ENCODE data around the gene CEP95. TPM values are rescaled to one million over a fixed set of nuclear protein-coding genes. Genes with fewer than 3 reads are reported as not detected.
"Not testable (repeated sequence)": the region's sequence is repeated elsewhere in the genome, so short reads cannot be mapped to it uniquely, and the experiment has no call there.

Gene CEP95
- total RNA-seq, 6 experiments from 2014 or later: 9.0 to 13.0 (median 11.5) TPM

GRCh38 chr17:64572682-64573154 is 65.9 kb downstream of the CEP95 start:
- Mint-ChIP-seq H3K36me3 (ENCODE audit: low read depth) (peaks cover 19% of the 10 kb centered on the region), H3K27ac (peak overlapping the region; percentile 91), H3K9me3 (no peaks in the 10 kb centered on the region; the same call in 1 of the 2 replicates), H3K4me3 (peak overlapping the region; percentile 62), H3K4me1 (ENCODE audit: low read depth) (peaks cover 35% of the 10 kb centered on the region), H3K27me3 (ENCODE audit: insufficient read depth) (peaks cover 16% of the 10 kb centered on the region)
- TF ChIP-seq, protein P1, sequence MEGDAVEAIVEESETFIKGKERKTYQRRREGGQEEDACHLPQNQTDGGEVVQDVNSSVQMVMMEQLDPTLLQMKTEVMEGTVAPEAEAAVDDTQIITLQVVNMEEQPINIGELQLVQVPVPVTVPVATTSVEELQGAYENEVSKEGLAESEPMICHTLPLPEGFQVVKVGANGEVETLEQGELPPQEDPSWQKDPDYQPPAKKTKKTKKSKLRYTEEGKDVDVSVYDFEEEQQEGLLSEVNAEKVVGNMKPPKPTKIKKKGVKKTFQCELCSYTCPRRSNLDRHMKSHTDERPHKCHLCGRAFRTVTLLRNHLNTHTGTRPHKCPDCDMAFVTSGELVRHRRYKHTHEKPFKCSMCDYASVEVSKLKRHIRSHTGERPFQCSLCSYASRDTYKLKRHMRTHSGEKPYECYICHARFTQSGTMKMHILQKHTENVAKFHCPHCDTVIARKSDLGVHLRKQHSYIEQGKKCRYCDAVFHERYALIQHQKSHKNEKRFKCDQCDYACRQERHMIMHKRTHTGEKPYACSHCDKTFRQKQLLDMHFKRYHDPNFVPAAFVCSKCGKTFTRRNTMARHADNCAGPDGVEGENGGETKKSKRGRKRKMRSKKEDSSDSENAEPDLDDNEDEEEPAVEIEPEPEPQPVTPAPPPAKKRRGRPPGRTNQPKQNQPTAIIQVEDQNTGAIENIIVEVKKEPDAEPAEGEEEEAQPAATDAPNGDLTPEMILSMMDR (IDR thresholded peaks at IDR 0.05): no peak
- peak; percentile 80 for DNase-seq

DNA sequence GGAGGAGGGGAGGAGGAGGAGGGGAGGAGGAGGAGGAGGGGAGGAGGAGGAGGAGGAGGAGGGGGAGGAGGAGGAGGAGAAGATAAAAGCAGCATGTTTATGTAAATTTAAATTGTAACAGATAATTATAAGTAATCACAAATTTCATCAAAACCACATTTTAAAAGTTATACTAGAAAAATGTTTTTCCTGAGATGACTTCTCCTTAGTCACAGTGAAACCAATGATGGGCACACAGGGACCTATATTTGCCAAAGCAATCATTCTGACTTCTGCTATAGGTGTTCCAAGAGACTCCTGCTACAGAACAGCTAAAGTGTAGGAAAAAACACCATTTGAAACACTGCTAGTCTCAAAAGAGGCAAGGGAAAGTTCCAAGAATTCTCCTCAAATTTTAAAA is 66.4 kb downstream of the CEP95 start:
- H3K9me3 Mint-ChIP-seq: no peaks in the 10 kb centered on the region; the same call in 1 of the 2 replicates
- H3K27ac Mint-ChIP-seq: peak overlapping the region; percentile 78
- H3K4me1 Mint-ChIP-seq (ENCODE audit: low read depth): peaks cover 35% of the 10 kb centered on the region

DNA sequence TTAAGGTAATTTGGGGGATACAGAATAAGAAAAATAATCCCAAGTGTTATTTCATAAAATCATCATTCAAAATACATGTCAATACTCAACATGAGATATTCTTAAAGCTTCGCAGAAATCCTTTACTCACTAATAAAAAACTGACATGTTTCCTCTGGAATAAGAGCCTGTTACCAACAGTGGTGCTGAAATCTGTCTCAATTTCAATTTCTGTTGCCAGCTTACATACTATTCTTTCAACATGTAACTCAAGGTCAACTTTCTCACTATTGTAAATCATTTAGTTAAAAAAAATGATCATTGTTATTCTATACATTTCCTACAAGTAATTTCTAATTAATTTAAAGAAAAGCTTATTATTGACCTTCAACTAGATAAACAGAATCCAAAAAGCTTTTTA is 67.9 kb downstream of the CEP95 start:
- Mint-ChIP-seq H3K4me3 (no peak overlapping the region), H3K36me3 (ENCODE audit: low read depth) (peaks cover 19% of the 10 kb centered on the region), H3K9me3 (no peaks in the 10 kb centered on the region; the same call in 1 of the 2 replicates), H3K27ac (peak overlapping the region; percentile 36; the same call in 1 of the 2 replicates), H3K4me1 (ENCODE audit: low read depth) (peaks cover 43% of the 10 kb centered on the region), H3K27me3 (ENCODE audit: insufficient read depth) (peaks cover 6% of the 10 kb centered on the region)
- TF ChIP-seq, protein P1 (IDR thresholded peaks at IDR 0.05): no peak
- no peak for DNase-seq

More for the DNA sequence above, 66.4 kb downstream of the CEP95 start:
- Mint-ChIP-seq H3K4me3 (peak overlapping the region; percentile 48; the same call in 1 of the 2 replicates), H3K27me3 (ENCODE audit: insufficient read depth) (peaks cover 14% of the 10 kb centered on the region), H3K36me3 (ENCODE audit: low read depth) (peaks cover 19% of the 10 kb centered on the region)
- peak; percentile 35 for DNase-seq
- TF ChIP-seq, protein P1 (IDR thresholded peaks at IDR 0.05): no peak

DNA sequence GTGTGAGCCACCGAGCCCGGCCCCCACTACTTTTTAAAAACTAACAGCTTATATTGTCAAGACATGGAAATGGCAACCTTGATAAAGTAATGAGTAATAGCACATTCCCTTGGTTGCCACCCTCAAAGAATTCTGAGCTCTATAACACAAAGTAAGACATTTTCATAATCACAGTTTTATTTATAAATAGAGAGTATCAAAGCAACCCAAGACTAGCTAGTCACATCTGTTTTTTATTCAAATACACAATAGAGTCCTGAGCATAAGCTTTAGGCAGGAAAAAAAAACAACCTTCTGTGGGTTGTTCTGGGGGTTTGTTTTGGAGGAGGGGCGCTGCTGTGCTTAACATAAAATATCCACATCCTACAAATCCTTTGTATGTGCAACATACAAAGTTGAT is 68.7 kb downstream of the CEP95 start:
- H3K27me3 Mint-ChIP-seq (ENCODE audit: insufficient read depth): peaks cover 6% of the 10 kb centered on the region
- DNase-seq: no peak
- TF ChIP-seq, protein P1 (IDR thresholded peaks at IDR 0.05): no peak
- H3K9me3 Mint-ChIP-seq: no peaks in the 10 kb centered on the region; the same call in 1 of the 2 replicates
- H3K27ac Mint-ChIP-seq: peak overlapping the region; percentile 38; the same call in 1 of the 2 replicates
- H3K36me3 Mint-ChIP-seq (ENCODE audit: low read depth): peaks cover 22% of the 10 kb centered on the region
- peaks cover 51% of the 10 kb centered on the region for H3K4me1 Mint-ChIP-seq (ENCODE audit: low read depth)
- H3K4me3 Mint-ChIP-seq: no peak overlapping the region

DNA sequence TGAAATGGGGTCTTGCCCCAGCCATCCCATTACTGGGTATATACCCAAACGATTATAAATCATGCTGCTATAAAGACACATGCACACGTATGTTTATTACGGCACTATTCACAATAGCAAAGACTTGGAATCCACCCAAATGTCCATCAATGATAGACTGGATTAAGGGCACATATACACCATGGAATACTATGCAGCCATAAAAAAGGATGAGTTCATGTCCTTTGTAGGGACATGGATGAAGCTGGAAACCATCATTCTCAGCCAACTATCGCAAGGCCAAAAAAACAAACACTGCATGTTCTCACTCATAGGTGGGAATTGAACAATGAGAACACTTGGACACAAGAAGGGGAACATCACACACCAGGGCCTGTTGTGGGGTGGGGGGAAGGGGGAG is 70.2 kb downstream of the CEP95 start:
- H3K4me3 Mint-ChIP-seq; DNase-seq; H3K9me3 Mint-ChIP-seq; H3K27me3 Mint-ChIP-seq (ENCODE audit: insufficient read depth): not testable (repeated sequence)
- Mint-ChIP-seq H3K27ac (peak overlapping the region; percentile 11; the same call in 1 of the 2 replicates), H3K36me3 (ENCODE audit: low read depth) (peaks cover 25% of the 10 kb centered on the region), H3K4me1 (ENCODE audit: low read depth) (peaks cover 55% of the 10 kb centered on the region)

GRCh38 chr17:64579917-64580316 is 73.1 kb downstream of the CEP95 start:
- no peaks in the 10 kb centered on the region for H3K9me3 Mint-ChIP-seq
- peaks cover 36% of the 10 kb centered on the region for H3K4me1 Mint-ChIP-seq (ENCODE audit: low read depth)
- peak overlapping the region; percentile 38 for H3K27ac Mint-ChIP-seq
- peaks cover 39% of the 10 kb centered on the region for H3K36me3 Mint-ChIP-seq (ENCODE audit: low read depth)
- H3K4me3 Mint-ChIP-seq: no peak overlapping the region
- DNase-seq: no peak
- H3K27me3 Mint-ChIP-seq (ENCODE audit: insufficient read depth): peaks cover 9% of the 10 kb centered on the region
- TF ChIP-seq, protein P1 (IDR thresholded peaks at IDR 0.05): no peak
